Caco-2 (cell line): ENCODE results near the gene HBZ. TPM values are rescaled to one million over a fixed set of nuclear protein-coding genes. Genes with fewer than 3 reads are reported as not detected.

Experiments used
- BruUV-seq: library from RNA; stranded (reverse); fragments of 400-500 nt; replicated peaks from 2 replicates; lab custom pipeline; 2021; lab: Mats Ljungman, UMichigan
- CTCF ChIA-PET: fragments of 300-600 bp; sonication (Branson Sonifier 250); formaldehyde crosslinking; loops from one replicate; lab custom pipeline; 2022; ENCODE audit warnings: antibody characterized with exemption; lab: Charles Lee
- POLR2A ChIA-PET: fragments of 300-600 bp; sonication (Branson Sonifier 250); formaldehyde crosslinking; loops from one replicate; lab custom pipeline; 2022; ENCODE audit warnings: antibody characterized with exemption; lab: Charles Lee
- DNase-seq, 2 experiments: peaks; one replicate each; pipeline versions ENCODE4 v3.0.0 to v3.0.0-alpha.2; 2020 to 2022
- H3K27me3 ChIP-seq: replicated peaks from 2 replicates; pipeline ENCODE4 v1.6.0; 2011; ENCODE audit warnings: low read length; ENCODE audit not compliant: control insufficient read depth, insufficient read depth
- H3K36me3 ChIP-seq: 2 replicates; pipeline ENCODE4 v1.5.1; 2011; ENCODE audit warnings: low read length; ENCODE audit not compliant: control insufficient read depth, insufficient read depth
- H3K4me1 ChIP-seq: fragments of 250-450 bp; sonication (Bioruptor Pico); 2 replicates; pipeline ENCODE4 v1.5.1; 2020; ENCODE audit warnings: mild to moderate bottlenecking
- H3K4me3 ChIP-seq: 2 replicates; pipeline ENCODE4 v1.5.1; 2011; ENCODE audit warnings: low read depth, mild to moderate bottlenecking, control low read depth, low read length
- H3K9me3 ChIP-seq: fragments of 250-450 bp; sonication (Bioruptor Pico); 2 replicates; pipeline ENCODE4 v1.5.1; 2020; ENCODE audit warnings: mild to moderate bottlenecking, moderate library complexity
- H3K27ac Mint-ChIP-seq: one replicate; pipeline ENCODE4 v1.8.0; 2022; ENCODE audit warnings: mixed read lengths; ENCODE audit not compliant: unreplicated experiment
- H3K27me3 Mint-ChIP-seq: one replicate; pipeline ENCODE4 v1.8.0; 2022; ENCODE audit warnings: mixed read lengths; ENCODE audit not compliant: insufficient read depth, unreplicated experiment
- H3K36me3 Mint-ChIP-seq: one replicate; pipeline ENCODE4 v1.8.0; 2022; ENCODE audit warnings: mild to moderate bottlenecking, mixed read lengths; ENCODE audit not compliant: insufficient read depth, unreplicated experiment
- H3K4me1 Mint-ChIP-seq: one replicate; pipeline ENCODE4 v1.8.0; 2022; ENCODE audit warnings: low read depth, mixed read lengths; ENCODE audit not compliant: unreplicated experiment
- H3K4me3 Mint-ChIP-seq: one replicate; pipeline ENCODE4 v1.8.0; 2022; ENCODE audit warnings: mild to moderate bottlenecking, moderate library complexity, mixed read lengths; ENCODE audit not compliant: unreplicated experiment
- H3K9me3 Mint-ChIP-seq: one replicate; pipeline ENCODE4 v1.8.0; 2022; ENCODE audit warnings: mixed read lengths; ENCODE audit not compliant: unreplicated experiment
- CTCF ChIP-seq, 2 experiments: fragments of 200-600 bp in 1 of 2; IDR thresholded peaks; 1 replicate in 1 of 2; 2 replicates in 1 of 2; pipeline versions ENCODE4 v1.5.1 to v1.8.0; 2011 to 2022; ENCODE audit warnings: antibody characterized with exemption in 1 of 2, control low read depth in 1 of 2, inconsistent platforms in 1 of 2, low read depth in 1 of 2, low read length in 1 of 2, mild to moderate bottlenecking in 1 of 2, moderate library complexity in 1 of 2; ENCODE audit not compliant: insufficient read depth in 1 of 2, severe bottlenecking in 1 of 2, unreplicated experiment in 1 of 2
- intact Hi-C: fragments of 100-400 bp; cut with micrococcal nuclease; formaldehyde crosslinking; loops from one replicate; pipeline ENCODE4 v1.10.0; 2022; ENCODE audit not compliant: unreplicated experiment
- total RNA-seq: library from RNA; stranded (reverse); gene quantifications from 2 replicates; pipeline ENCODE4 v1.2.3, GENCODE V29; 2022

Gene HBZ
- total RNA-seq, 1 experiment from 2014 or later = not detected

GRCh38 chr16:125011-125410, 27.4 kb upstream of the HBZ start:
- no peak for TF ChIP-seq CTCF (IDR thresholded peaks at IDR 0.05; ENCODE audit: insufficient read depth in 1 of 2, low read depth in 1 of 2, low read length in 1 of 2, severe bottlenecking in 1 of 2, unreplicated experiment in 1 of 2)
- intact Hi-C loops = no loop called here
- ChIA-PET POLR2A (no interaction called here), CTCF (interaction anchor here (1.6 kb wide), 1 partner anchor 18 kb away, joined by 4 read pairs; no protein-coding TSS in a partner anchor)
- no peaks in the 10 kb centered on the region for H3K4me1 Mint-ChIP-seq
- H3K4me3 ChIP-seq = no peak overlapping the region
- no peak overlapping the region for H3K27ac Mint-ChIP-seq
- H3K4me1 ChIP-seq = no peaks in the 10 kb centered on the region
- H3K36me3 ChIP-seq = no peaks in the 10 kb centered on the region
- no TSS peak for BruUV-seq
- H3K27me3 Mint-ChIP-seq = no peaks in the 10 kb centered on the region
- peaks cover 14% of the 10 kb centered on the region for H3K36me3 Mint-ChIP-seq
- no peaks in the 10 kb centered on the region for H3K27me3 ChIP-seq
- no peaks in the 10 kb centered on the region for H3K9me3 Mint-ChIP-seq
- no peak for DNase-seq
- no peaks in the 10 kb centered on the region for H3K9me3 ChIP-seq
- no peak overlapping the region for H3K4me3 Mint-ChIP-seq

DNA sequence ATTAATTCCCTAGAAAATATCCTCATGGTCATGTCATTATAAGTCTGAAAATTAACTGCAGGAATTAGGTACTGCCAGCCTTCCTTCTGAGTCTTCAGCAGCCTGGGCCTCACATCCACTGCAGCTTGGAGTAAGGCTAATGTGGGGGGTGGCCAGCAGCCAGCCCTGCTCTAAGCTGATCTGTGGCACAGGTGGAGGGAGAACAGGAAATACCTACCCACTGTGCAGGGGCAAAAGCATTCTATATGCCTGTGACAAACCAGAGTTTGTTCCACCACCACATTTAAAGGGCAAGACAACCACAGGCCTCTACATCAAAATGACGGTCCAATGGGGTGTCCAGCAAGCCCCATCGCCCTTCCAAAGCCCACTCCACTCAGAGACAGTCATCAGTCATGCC, 23.4 kb upstream of the HBZ start:
- ChIA-PET CTCF (no interaction called here), POLR2A (no interaction called here)
- H3K27me3 ChIP-seq = no peaks in the 10 kb centered on the region
- H3K9me3 ChIP-seq = no peaks in the 10 kb centered on the region
- no peaks in the 10 kb centered on the region for H3K36me3 ChIP-seq
- Mint-ChIP-seq H3K27ac (no peak overlapping the region), H3K9me3 (no peaks in the 10 kb centered on the region), H3K27me3 (no peaks in the 10 kb centered on the region), H3K4me1 (no peaks in the 10 kb centered on the region), H3K36me3 (no peaks in the 10 kb centered on the region), H3K4me3 (no peak overlapping the region)
- intact Hi-C loops = no loop called here
- no peaks in the 10 kb centered on the region for H3K4me1 ChIP-seq
- H3K4me3 ChIP-seq = no peak overlapping the region
- DNase-seq = no peak
- no peak for TF ChIP-seq CTCF (IDR thresholded peaks at IDR 0.05; ENCODE audit: insufficient read depth in 1 of 2, low read depth in 1 of 2, low read length in 1 of 2, severe bottlenecking in 1 of 2, unreplicated experiment in 1 of 2)
- BruUV-seq = no TSS peak

DNA sequence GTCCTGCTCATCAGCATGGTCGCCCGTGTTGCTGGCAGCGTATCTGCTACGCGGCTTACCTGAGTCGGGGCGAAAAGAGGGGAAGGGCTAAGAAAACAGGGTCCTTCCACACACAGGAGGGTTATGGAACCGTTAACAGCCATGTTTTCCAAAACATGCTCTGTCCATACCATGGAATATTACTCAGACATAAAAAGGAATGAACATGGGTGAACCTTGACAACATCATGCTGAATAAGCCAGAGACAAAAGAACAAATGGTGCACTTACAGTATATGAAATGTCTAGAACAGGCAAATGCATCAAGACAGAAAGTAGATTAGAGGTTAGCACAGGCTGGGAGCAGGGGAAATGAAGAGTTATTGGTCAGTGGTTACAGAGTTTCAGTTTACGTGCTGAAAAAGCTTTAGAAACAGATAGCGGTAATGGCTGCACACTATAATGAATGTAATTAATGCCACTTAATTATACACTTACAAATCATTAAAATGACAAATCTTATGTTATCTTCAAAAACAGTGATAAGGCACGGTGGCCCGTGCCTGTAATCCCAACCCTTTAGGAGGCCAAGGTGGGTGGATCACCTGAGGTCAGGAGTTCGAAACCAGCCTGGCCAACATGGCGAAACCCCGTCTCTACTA, 21.8 kb upstream of the HBZ start:
- no peaks in the 10 kb centered on the region for H3K4me1 ChIP-seq
- H3K9me3 ChIP-seq = no peaks in the 10 kb centered on the region
- intact Hi-C loops = no loop called here
- Mint-ChIP-seq H3K36me3 (no peaks in the 10 kb centered on the region), H3K4me1 (no peaks in the 10 kb centered on the region), H3K9me3 (no peaks in the 10 kb centered on the region), H3K27me3 (no peaks in the 10 kb centered on the region), H3K4me3 (no peak overlapping the region), H3K27ac (no peak overlapping the region)
- CTCF ChIA-PET = no interaction called here
- DNase-seq = no peak
- BruUV-seq = no TSS peak
- no peaks in the 10 kb centered on the region for H3K27me3 ChIP-seq
- no peak for TF ChIP-seq CTCF (IDR thresholded peaks at IDR 0.05; ENCODE audit: insufficient read depth in 1 of 2, low read depth in 1 of 2, low read length in 1 of 2, severe bottlenecking in 1 of 2, unreplicated experiment in 1 of 2)
- POLR2A ChIA-PET = no interaction called here
- H3K36me3 ChIP-seq = no peaks in the 10 kb centered on the region
- H3K4me3 ChIP-seq = no peak overlapping the region
